ENCODE data around the gene PIKFYVE.

The PIKFYVE gene

GRCh38 chr2:208234786-208235185, 31.3 kb upstream of the PIKFYVE start:
- ChIA-PET POLR2A (no interaction called here), CTCF (interaction anchor here (0.6 to 1.6 kb wide), 3 partner anchors 20 to 92 kb away, joined by 3 to 5 read pairs (median 3); partner anchors contain the start of gene IDH1)

DNA sequence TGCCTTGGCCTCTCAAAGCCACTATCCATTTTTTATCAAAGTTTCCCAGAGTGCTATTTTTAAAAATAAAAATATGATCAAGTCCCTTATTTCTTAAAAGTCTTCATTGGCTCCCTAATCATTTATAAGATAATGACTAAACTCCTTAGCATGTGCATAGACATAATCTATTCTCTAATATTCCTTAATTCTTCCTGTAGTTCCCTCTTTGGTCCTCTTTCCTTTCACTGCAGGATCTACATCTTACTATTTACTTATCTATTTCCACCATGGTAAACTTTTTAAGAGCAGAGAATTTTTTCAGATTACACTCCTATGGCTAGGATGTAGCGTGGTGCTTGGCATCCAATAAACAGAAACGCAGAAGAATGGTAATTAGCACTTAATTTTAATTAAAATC, 30.2 kb upstream of the PIKFYVE start:
- POLR2A ChIA-PET = no interaction called here
- no peak for DNase-seq (ENCODE audit: extremely low spot score)

More at GRCh38 chr2:208234786-208235185, 31.3 kb upstream of the PIKFYVE start:
- no peak for TF ChIP-seq CTCF (IDR thresholded peaks at IDR 0.05; ENCODE audit: control extremely low read depth, extremely low read depth, low read depth, missing control alignments)
- DNase-seq (ENCODE audit: extremely low spot score) = no peak

DNA sequence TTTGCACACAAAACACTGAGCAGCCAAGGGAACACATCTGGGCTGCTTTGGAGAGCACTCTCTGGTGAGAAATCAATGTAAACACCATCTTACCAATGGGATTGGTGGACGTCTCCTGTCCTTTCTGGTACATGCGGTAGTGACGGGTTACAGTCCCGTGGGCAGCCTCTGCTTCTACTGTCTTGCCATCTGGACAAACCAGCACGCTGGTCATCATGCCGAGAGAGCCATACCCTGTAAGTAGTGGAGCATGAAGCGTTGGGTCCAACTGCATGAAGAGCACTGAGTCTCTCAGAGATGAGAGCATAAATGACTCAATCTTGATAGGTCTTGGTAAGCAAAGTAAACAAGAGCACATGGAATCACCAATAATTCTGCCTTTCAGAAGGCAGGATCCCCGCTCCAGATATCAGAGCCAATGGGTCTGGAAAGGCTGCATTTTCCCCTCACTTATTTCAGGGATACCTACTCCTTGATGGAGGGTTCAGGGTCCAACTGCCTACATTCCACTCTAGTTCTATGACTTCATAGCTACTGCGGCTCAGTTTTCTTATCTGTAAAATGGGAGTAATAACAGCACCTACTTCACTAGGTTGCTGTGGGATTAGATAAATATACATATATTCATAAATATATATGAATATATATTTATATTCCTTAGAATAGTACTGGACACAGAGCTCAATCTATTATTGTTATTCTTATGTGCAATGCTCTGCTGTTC, 26.1 kb upstream of the PIKFYVE start:
- DNase-seq (ENCODE audit: extremely low spot score) = no peak
- no peak for TF ChIP-seq CTCF (IDR thresholded peaks at IDR 0.05; ENCODE audit: control extremely low read depth, extremely low read depth, low read depth, missing control alignments)
- ChIA-PET CTCF (interaction anchor here (0.7 to 2.5 kb wide), 3 partner anchors 10 to 65 kb away, joined by 3 to 11 read pairs (median 3); partner anchors contain the start of gene IDH1), POLR2A (no interaction called here)

More for the DNA sequence above, 30.2 kb upstream of the PIKFYVE start:
- TF ChIP-seq CTCF (IDR thresholded peaks at IDR 0.05; ENCODE audit: control extremely low read depth, extremely low read depth, low read depth, missing control alignments) = no peak
- CTCF ChIA-PET = interaction anchor here (1.5 to 2.1 kb wide), 3 partner anchors 10 to 17 kb away, joined by 4 to 6 read pairs (median 5); no protein-coding TSS in a partner anchor

DNA sequence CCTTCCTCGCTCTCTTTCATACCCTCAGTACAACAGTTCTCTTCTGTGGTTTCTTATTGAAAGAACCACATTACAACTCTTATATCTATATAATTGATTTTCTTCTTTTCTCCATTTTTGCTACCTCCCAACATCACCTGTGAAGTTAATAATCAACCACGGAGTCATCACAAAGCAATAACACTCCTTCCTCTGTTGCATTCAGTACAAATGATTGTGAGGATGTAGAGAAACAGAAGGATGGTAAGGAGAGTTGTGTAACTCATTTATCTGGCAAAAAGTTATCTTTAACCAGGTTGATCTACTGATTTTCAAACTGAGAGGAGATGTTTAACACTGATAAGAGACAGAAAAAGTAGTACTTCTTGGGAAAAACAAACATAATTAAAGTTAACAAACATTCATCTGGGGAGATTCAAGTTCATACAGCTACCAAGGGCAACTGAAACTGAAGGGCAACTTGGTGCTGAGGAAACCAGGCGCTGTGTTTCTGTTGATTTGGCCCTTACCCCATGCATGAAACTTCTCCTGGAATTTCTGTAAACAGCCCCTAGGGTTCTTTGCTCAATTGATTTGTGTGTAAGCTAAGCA, 25.3 kb upstream of the PIKFYVE start:
- ChIA-PET POLR2A (no interaction called here), CTCF (interaction anchor here (0.7 to 2.5 kb wide), 5 partner anchors 11 to 66 kb away, joined by 3 to 11 read pairs (median 4); partner anchors contain the start of gene IDH1)
- no peak for DNase-seq (ENCODE audit: extremely low spot score)
- TF ChIP-seq CTCF (IDR thresholded peaks at IDR 0.05; ENCODE audit: control extremely low read depth, extremely low read depth, low read depth, missing control alignments) = no peak

DNA sequence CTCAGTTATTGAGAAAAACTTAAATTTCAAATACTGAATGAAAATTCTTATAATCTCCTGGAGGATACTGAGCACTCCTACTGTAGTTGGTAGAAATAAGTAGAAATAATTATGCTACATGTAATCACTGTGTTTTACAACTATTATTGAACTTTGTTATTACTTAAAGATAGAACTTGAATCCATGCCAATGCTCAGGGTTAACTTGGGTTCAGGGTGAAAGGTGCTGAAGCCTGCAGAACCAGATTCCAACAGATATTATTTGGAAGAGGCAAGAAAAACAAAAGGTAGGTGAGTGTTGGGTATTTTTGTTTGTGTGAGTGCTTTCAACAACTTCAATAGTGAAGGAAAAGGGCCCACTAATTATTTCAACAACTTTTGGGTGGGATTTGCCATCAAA, 21.6 kb upstream of the PIKFYVE start:
- no peak for TF ChIP-seq CTCF (IDR thresholded peaks at IDR 0.05; ENCODE audit: control extremely low read depth, extremely low read depth, low read depth, missing control alignments)
- POLR2A ChIA-PET = no interaction called here
- CTCF ChIA-PET = no interaction called here
- no peak for DNase-seq (ENCODE audit: extremely low spot score)

DNA sequence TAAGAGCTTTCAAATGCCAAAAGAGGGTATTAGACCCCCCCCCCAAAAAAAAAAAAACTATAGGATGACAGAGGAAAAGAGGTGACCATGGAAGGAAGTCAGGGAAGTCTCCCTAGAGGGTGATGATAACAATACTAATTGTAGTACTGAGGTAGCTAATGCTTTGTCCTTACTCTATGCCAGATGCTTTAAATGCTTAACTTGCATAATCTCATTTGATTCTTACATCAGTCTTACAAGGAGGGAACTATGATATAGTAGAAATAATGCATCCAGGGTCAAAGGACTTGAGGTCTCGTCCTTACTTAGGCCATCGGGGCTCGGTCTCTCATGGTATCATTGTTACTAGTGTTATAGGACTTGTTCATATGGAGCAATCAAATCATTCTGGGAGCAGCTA, 20.3 kb upstream of the PIKFYVE start:
- no peak for DNase-seq (ENCODE audit: extremely low spot score)
- ChIA-PET POLR2A (no interaction called here), CTCF (interaction anchor here (2.0 kb wide), 1 partner anchor 9 kb away, joined by 6 read pairs; no protein-coding TSS in a partner anchor)
- TF ChIP-seq CTCF (IDR thresholded peaks at IDR 0.05; ENCODE audit: control extremely low read depth, extremely low read depth, low read depth, missing control alignments) = no peak

Data from GM10248 (cell line).